G401.6 (cell line): Measurements from ENCODE around the gene IL3.

Source experiments
- FAIRE-seq: peaks from 2 replicates; lab custom pipeline; 2012; peaks lifted over from hg19 to GRCh38; lab: Jason Lieb, UNC

Gene IL3

GRCh38 chr5:132057498-132058255 lies 2.8 kb upstream of the IL3 start:
- no peak for FAIRE-seq

DNA sequence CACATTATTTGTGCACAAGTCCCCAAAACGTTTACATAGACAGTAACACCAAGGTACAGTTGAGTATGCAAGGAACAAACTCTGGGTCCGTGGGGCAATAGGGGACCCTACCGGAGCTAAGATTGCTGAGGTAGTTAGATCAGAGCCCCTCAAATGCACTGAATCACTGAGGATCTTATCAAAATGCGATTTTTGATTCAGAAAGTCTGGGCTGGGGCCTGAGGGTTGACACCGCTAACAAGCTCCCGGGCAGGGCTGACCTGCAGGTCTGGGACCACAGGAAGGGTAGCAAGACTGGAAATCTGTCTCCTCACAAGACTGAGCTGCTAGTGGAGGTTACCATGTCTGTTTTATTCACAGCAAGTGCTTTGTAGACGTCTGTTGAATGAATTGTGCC lies 1.8 kb upstream of the IL3 start:
- no peak for FAIRE-seq

GRCh38 chr5:132059043-132059695 lies 1.3 kb upstream of the IL3 start:
- no peak for FAIRE-seq

DNA sequence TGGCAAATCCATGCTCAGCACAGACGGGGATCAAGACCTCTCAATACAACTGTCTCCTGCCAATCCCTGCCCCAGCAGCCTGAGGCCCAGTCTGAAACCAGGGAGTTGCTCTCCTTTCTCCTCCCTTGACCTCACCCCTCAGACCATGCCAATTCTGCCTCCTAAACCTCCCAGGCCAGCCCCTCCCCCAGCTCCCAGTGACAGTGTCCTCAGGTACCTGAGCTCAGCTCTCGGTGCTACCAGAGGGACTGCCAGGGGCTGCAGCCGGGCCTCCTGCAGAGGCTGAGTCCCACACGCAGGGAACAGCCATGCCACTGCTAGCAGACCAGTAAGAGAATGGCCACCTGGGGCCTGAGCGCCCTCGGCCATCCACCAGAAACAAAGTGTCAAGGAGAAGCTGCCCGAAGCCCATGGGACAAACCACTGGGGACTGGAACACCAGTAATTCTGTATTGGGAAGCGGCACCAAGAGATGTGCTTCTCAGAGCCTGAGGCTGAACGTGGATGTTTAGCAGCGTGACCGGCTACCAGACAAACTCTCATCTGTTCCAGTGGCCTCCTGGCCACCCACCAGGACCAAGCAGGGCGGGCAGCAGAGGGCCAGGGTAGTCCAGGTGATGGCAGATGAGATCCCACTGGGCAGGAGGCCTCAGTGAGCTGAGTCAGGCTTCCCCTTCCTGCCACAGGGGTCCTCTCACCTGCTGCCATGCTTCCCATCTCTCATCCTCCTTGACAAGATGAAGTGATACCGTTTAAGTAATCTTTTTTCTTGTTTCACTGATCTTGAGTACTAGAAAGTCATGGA lies 557 bp upstream of the IL3 start:
- FAIRE-seq, result no peak

DNA sequence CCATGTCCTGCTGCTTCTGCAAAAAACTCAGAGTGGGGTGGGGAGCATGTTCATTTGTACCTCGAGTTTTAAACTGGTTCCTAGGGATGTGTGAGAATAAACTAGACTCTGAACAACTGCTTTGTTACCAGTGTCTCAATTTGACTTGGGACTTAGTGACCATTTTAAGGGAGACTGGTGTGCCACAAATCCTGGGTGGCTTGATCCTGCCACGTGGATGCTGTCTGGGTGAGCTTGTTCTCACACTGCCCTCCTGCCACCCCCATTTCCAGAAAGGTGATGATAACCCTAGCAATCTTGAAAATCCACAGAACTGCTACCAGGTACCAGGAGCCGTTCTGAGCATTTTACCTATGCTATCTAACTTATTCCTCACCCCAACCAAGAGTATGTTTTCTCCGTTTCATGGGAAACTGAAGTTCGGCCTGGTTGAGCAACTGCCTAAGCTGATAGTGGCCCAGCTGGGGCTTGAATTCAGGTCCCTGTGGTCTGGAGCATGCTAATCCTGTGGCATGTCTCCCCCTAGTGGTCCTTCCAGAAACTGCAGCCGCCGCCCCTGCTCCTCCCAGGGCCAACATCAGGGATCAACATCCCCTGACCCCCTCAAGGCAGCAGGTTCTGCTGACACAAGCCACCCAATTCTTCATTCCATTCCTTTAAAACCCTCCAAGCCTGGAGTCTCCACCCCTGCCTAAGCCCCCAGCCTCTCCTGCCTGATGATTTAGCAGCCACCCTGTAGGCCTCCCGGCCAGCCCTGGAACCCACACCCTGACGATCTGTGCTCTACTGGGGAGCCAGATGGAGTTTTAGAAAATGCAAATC lies 2.8 kb downstream of the IL3 start:
- FAIRE-seq, result no peak

DNA sequence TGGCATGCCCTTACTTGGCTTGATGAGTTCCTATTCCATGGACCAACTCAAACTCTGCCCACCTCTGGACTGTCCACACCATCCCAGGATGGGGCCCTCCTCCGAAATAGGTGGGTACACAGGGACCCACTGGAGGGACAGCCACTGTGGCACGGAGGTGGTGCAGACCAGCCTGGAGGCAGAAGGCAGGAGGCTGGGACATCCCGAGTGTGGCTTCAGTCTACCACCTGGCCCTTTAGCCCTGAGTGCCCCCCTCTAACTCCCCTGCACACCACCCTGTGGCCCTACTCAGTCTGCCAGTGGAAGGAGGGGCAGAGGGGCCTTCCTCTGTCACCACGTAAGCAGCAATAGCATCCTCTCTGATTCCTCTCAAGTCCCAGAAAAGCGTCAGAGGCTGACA lies 3.7 kb downstream of the IL3 start:
- no peak for FAIRE-seq

GRCh38 chr5:132064738-132065331 lies 4.4 kb downstream of the IL3 start:
- no peak for FAIRE-seq

GRCh38 chr5:132065351-132065937 lies 5.0 kb downstream of the IL3 start:
- FAIRE-seq, result no peak

DNA sequence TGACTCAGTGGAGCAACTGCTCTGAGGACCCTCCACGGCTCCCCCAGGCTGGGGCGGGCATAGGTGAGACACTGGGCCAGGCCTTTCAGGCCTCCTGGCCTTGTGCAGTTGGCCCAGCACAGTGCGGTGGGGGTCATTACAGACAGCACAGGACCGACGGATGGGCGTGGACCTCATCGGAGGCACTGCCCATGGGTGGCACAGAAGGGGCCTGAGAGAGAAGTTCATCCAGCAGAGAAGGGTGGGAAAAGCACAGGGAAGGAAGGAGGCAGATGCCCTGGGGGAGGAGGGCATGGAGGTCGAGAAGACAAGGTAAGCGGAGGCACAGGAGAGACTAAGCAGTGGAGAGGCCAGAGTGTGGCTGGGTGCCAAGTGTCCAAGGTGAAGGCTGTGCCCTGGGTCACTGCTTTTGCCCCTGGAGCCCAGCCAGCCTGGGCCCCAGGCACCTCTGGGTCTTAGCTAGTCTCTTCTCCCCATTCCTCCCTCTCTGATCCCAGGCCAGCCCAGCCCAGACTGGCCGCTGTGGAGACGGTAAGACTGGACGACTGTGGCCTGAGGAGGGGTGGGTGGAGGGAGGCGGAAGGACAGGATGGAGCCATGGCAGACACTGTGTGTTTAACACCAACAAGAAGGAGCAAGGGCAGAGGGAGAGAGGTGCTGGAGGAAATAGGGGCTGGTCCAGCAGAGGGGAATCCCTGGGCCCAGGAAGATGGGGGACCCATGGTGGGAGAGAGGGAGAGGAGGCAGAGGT lies 5.7 kb downstream of the IL3 start:
- no peak for FAIRE-seq

DNA sequence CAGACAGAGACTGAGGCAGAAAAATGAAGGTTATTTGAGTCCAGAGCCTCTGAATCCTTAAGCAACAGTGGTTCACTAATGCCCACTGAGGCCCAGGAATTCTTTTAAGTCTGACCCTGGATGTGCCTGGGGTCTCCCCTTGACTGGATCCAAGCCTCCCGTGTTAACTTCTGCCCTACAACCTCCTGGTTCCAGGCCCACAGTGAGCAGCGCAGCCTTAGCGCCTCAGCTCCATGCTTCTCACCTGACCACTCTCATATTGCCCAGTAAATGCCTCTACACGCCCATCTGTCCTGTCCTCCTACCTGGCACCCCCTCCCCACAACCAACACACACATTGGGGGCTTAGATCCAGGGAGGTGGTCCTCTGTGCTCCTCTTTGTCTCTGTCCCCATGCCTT lies 6.4 kb downstream of the IL3 start:
- FAIRE-seq, result no peak

DNA sequence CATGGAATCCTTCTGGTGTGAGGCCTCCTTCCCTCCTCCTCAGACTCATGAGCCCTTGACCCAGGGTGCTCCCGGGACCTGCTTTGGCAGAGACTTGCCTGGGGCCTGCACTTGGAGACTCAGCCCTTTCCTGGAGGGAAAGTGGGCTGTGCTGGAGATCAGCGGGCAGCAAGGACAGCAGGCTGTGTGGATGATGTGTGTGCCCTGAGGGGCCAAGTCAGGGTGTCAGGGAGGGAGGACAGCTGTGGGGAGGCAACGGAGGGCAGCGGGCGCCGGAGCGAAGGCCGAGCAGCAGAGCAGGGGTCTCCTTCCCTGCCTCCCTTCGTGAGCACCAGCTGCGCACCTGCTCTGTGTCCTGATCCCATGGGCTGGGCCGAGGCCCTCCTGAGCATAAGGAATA lies 7.0 kb downstream of the IL3 start:
- FAIRE-seq, result no peak

DNA sequence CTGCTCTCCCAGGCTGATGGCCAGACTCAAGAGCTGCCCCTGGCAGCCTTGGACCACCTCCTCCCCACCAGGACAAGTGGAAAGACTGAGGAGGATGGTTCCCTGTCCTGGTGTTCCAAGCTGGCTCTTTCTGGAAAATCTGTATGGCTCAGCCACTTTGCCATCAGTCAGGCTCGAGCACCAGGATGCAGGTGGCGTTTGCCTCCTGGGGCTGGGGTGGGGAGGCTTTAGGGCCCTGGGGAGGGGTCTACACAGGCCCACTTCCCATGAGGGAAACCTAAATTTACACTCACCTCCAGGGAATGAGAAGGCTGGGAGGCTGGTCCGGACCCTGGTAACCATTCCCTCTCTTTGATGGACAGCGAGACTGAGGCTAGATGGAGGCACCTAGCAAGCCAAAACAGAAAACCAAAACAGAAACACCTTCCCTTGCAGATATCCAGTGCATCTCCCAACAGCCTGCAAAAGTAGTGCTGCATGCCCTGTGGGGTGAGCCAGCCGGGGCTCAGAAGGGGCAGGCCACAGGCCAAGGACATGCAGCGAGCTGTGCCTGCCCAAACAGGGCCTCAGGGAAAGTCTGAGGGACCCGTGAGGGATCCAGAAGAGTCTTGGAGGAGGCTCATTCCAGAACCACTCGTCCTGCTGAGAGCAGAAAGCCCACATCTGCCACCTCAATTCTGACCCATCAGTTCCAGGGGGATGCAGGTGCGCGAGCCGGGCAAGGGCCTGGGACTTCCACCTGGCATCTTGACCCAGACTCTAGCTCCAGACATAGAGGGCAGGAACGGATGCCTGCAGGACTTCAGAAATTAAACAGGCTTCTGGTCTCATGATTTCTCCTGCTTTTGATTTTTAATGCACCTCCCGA lies 7.7 kb downstream of the IL3 start:
- no peak for FAIRE-seq

DNA sequence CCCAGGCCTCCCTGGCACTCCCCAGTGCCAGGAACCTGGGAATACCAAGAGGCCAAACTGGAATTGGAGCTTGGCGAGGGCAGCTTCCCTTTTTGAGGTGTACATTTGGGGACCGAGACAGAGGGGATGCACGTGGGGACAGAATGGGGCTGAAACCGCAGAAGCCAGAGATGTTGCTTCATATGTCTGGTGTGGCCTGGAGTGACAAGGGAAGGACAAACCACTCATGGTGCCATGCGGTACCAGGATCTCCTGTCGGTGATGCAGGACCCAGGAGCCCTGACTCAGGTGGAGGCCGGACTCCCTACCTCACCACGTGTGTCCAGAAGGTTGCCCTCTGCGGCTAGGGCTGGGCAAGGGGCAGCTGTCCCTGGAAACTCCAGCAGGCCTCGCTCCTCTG lies 9.1 kb downstream of the IL3 start:
- FAIRE-seq, result no peak

- FAIRE-seq, result no peak
Observed at GRCh38 chr5:132069994-132070393, 9.5 kb downstream of the IL3 start.

- no peak for FAIRE-seq
Observed at GRCh38 chr5:132070460-132071337, 10.2 kb downstream of the IL3 start.

DNA sequence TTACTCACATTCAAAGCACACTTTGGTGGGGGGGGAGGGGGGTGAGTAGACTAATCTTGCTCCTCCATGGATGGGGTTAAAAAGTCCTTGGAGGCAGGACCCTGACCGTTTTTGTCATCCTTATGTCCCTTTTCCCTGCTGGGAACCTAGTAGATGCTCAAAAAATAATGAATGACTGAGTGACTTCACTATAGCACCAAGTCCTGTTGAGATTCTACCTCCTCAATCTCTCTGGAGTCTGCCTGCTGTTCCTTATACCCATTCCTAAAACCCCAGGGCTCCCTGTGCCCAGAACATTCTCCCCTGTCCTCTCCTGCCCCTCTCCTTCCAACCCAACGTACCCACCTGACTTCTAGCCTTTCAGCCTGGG lies 10.9 kb downstream of the IL3 start:
- no peak for FAIRE-seq

DNA sequence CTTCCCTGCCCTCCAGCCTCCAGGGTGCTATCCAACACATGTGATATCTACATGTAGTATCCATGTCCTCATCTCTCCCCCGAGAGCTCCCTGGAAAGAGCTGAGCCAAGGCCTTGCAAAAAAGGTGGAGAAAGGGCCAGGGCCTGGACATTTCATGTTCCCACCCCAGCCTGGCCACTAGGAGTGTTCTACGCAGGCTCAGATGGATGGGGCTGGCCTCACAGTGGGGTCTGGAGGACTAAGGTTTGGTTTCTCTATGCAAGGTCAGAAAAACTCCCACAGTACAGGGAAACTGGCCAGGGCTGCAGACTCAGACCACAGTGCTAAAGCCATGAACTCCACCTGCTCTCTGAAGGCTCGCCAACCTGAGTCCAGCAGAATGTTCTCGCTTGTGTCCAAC lies 11.6 kb downstream of the IL3 start:
- FAIRE-seq, result no peak

GRCh38 chr5:132072528-132072927 lies 12.1 kb downstream of the IL3 start:
- FAIRE-seq, result no peak
